Psoas muscle (tissue), 8 donors: ENCODE measurements around the gene CLCNKB. TPM values are rescaled to one million over a fixed set of nuclear protein-coding genes. Genes with fewer than 3 reads are reported as not detected.

Source experiments
- ATAC-seq, 4 donors: fragments of 200-7000 bp; cut with Tn5 transposase; one replicate each; pipeline ENCODE4 v1.9.1; 2020; ENCODE audit warnings: moderate library complexity in 3 of 4, mild to moderate bottlenecking in 2 of 4
- DNase-seq, 2 donors: peaks; one replicate each; pipeline ENCODE4 v3.0.0-alpha.2; 2020
- H3K27ac ChIP-seq: fragments of 200-600 bp; one replicate; pipeline ENCODE4 v1.8.0; 2022
- H3K27me3 ChIP-seq, 3 donors: fragments of 200-600 bp in 1 of 3; one replicate each; pipeline versions ENCODE4 v1.6.1 to v1.8.0; 2013 to 2022; ENCODE audit warnings: low read length in 2 of 3, mild to moderate bottlenecking in 2 of 3, moderate library complexity in 1 of 3; ENCODE audit not compliant: insufficient read depth in 3 of 3
- H3K36me3 ChIP-seq, 2 donors: fragments of 200-600 bp in 1 of 2; one replicate each; pipeline versions ENCODE4 v1.6.1 to v1.8.0; 2013 to 2022; ENCODE audit warnings: low read depth in 1 of 2, mild to moderate bottlenecking in 1 of 2, moderate library complexity in 1 of 2; ENCODE audit not compliant: insufficient read depth in 1 of 2
- H3K4me1 ChIP-seq: fragments of 200-600 bp; one replicate; pipeline ENCODE4 v1.8.0; 2022
- H3K4me3 ChIP-seq: fragments of 200-600 bp; one replicate; pipeline ENCODE4 v1.8.0; 2022; ENCODE audit warnings: mild to moderate bottlenecking
- H3K9me3 ChIP-seq: fragments of 200-600 bp; one replicate; pipeline ENCODE4 v1.8.0; 2022
- WGBS, 3 donors: extraction: QIAGEN DNeasy Blood & Tissue Kit; methylation state at CpG; one replicate each; pipeline versions ENCODE4 v1.1.6 to v1.1.7; 2013; 5-methylcytosine and 5-hydroxymethylcytosine counted together
- intact Hi-C, 2 donors: fragments of 100-400 bp; cut with DNase I; formaldehyde crosslinking; loops; one replicate each; pipeline versions ENCODE4 v1.11.0 to v1.14.2; 2022
- polyA plus RNA-seq, 3 donors: library from polyadenylated mRNA; stranded (reverse); fragments of 200-250 nt; gene quantifications; one replicate each; pipeline ENCODE4 v1.2.3, GENCODE V29; 2013
- total RNA-seq, 4 donors: library from RNA; stranded (reverse); fragmentation: NEBNext Ultra II Directional in 2 of 4; extraction: Animal tissue kit (Norgen Biotek cat#: 25700) in 2 of 4; gene quantifications; one replicate each; pipeline versions ENCODE4 v1.2.1 to v1.2.4, GENCODE V29; 2021 to 2023
- TF ChIP-seq, protein P1 (sequence below): fragments of 200-600 bp; IDR thresholded peaks from one replicate; pipeline ENCODE4 v1.8.0; 2022; ENCODE audit warnings: antibody characterized with exemption
- donor health status: healthy with polysubstance abuse.
- donor health status: DM: no; HTN: no; CAD: no; lungs with moderate emphysema.
- donor health status: Bipolar disorder and iron deficiency.
- donor health status: healthy.
- donor health status: DM: yes; HTN: yes; CAD: no.
- donor health status: DM: no; HTN: no; CAD: no.
- donor health status: DM: no; HTN: no; CAD: no.
- donor health status: DM: yes; HTN: yes; CAD: no.

Gene CLCNKB
- total and polyA plus RNA-seq, 7 donors = 0.05 to 0.31 (median 0.30) TPM; not detected in 4

DNA sequence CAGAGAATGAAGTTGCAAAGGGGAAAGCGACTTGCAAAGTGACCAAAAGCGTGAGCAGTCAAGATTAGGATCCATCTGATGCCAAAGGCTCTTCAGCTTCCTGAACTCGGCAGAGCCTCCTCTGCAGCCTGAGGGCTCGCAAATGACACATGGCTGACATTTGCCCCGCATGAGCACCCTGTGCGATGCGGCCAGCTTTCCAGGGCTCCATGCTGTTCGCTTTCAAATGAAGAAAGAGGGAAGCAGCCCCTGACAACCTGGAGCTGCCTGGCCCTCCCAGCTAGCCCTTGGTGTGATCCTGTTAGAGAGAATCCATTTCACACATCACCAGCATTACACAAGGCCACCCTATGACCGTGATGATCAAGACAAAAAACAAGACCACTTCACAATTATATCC, 50.0 kb downstream of the CLCNKB start:
- TF ChIP-seq, protein P1, sequence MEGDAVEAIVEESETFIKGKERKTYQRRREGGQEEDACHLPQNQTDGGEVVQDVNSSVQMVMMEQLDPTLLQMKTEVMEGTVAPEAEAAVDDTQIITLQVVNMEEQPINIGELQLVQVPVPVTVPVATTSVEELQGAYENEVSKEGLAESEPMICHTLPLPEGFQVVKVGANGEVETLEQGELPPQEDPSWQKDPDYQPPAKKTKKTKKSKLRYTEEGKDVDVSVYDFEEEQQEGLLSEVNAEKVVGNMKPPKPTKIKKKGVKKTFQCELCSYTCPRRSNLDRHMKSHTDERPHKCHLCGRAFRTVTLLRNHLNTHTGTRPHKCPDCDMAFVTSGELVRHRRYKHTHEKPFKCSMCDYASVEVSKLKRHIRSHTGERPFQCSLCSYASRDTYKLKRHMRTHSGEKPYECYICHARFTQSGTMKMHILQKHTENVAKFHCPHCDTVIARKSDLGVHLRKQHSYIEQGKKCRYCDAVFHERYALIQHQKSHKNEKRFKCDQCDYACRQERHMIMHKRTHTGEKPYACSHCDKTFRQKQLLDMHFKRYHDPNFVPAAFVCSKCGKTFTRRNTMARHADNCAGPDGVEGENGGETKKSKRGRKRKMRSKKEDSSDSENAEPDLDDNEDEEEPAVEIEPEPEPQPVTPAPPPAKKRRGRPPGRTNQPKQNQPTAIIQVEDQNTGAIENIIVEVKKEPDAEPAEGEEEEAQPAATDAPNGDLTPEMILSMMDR = no peak
- Histone ChIP-seq H3K4me3 (no peak overlapping the region), H3K27ac (no peak overlapping the region), H3K36me3 (no peaks in the 10 kb centered on the region), H3K4me1 (no peaks in the 10 kb centered on the region), H3K27me3 (peaks cover 0 to 11% (median 3%) of the 10 kb centered on the region in 3 donors), H3K9me3 (no peaks in the 10 kb centered on the region)
- ATAC-seq (no peak), DNase-seq (no peak)
- 69 to 79% (median 78%) methylated on average over 9 of the region's 9 CpGs for WGBS, 3 donors
- intact Hi-C loops = no loop called here

DNA sequence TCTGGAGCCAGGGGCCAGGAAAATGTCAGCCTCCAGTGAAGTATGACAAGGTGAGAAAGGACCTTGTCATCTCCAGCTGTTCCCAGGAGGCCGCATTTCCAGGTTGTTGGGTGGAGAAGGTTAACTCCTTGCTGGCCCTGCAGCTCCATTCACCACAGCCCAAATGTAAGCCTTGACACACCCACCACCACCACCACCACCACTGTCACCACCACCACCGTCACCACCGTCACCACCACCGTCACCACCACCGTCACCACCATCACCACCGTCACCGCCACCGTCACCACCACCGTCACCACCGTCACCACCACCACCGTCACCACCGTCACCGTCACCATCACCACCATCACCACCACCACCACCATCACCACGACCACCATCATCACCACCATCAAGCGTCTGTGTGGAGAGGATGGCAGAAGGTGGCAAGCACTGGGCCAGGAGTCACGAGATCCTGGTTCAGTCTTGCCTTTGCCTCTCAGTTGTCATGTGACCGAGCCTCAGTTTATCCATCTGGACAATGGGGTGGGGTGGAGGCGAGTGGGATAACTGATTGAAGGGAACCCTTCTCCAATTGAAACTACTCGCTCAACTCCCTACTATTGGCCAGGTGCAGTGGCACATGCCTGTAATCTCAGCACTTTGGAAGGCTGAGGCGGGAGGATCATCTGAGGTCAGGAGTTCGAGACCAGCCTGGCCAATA, 51.0 kb downstream of the CLCNKB start:
- Histone ChIP-seq H3K4me3 (no peak overlapping the region), H3K36me3 (no peaks in the 10 kb centered on the region), H3K9me3 (no peaks in the 10 kb centered on the region), H3K27me3 (peaks cover 0 to 11% (median 3%) of the 10 kb centered on the region in 3 donors), H3K4me1 (no peaks in the 10 kb centered on the region), H3K27ac (no peak overlapping the region)
- no peak for ATAC-seq
- intact Hi-C loops = no loop called here
- DNase-seq = no peak
- 90 to 96% (median 92%) methylated on average over 21 of the region's 21 CpGs for WGBS, 3 donors
- TF ChIP-seq, protein P1 = no peak

DNA sequence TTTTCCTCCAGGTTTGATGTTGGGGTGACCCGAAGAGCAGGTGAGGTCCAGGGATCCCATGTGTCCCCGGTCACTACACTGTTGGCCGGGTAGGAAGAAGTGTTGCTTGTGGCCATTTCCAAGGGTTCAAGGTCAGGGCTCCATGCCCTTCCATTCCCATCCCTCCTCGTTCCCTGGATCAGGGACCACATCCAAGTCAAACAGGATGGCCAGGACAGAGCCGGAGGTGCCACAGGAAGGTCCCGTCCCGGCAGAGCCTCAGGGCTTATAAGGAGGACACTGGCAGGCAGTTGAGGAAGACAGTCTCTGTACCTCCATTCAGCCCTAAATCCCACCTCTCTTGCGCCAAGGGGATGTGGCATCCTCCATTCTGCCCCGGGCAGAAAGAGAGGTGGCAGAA, 51.9 kb downstream of the CLCNKB start:
- Histone ChIP-seq H3K9me3 (no peaks in the 10 kb centered on the region), H3K36me3 (no peaks in the 10 kb centered on the region), H3K4me1 (no peaks in the 10 kb centered on the region), H3K4me3 (no peak overlapping the region), H3K27ac (no peak overlapping the region), H3K27me3 (peaks cover 0 to 11% (median 3%) of the 10 kb centered on the region in 3 donors)
- TF ChIP-seq, protein P1 = no peak
- ATAC-seq (no peak), DNase-seq (no peak)
- intact Hi-C loops = no loop called here
- 63 to 67% (median 64%) methylated on average over 9 of the region's 9 CpGs for WGBS, 3 donors

DNA sequence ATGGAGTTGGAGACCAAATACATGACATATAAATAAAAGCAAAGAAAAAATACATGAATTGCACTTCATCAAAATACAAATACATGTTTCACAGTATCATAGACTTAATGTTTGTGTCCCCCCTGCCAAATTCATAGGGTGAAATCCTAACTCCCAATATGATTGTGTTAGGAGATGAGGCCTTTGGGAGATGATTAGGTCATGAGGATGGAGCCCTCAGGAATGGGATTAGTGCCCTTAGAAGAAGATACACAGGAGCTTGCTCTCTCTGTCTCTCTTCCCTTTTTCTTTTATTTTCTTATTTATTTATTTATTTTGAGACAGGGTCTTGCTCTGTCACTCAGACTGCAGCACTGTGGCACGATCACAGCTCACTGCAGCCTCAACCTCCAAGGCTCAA, 55.8 kb downstream of the CLCNKB start:
- H3K27ac ChIP-seq = no peak overlapping the region
- intact Hi-C loops = no loop called here
- 96 to 100% (median 97%) methylated on average over 1 of the region's 1 CpG for WGBS, 3 donors
- peaks cover 0 to 14% (median 3%) of the 10 kb centered on the region in 3 donors for H3K27me3 ChIP-seq
- H3K36me3 ChIP-seq = no peaks in the 10 kb centered on the region
- H3K4me1 ChIP-seq = no peaks in the 10 kb centered on the region
- no peak overlapping the region for H3K4me3 ChIP-seq
- TF ChIP-seq, protein P1 = no peak
- DNase-seq (no peak), ATAC-seq (no peak)
- no peaks in the 10 kb centered on the region for H3K9me3 ChIP-seq

DNA sequence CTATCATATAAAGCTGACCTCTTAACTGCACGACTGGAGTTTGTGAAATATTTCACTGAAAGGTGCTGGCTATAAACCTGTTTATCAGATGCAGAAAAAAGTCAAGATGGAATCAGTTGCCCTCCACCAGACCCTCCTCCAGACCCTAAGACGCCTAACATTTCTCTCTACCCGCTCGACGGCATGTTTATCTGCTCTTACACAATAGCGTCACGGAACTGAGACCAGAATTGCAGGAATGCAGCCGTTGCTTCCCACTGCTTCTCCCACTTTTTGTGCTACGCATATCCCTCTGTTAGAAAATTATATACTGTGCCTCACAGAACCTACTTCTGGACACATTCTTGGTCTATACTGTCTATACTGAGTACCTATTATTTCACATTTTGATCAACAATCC, 58.0 kb downstream of the CLCNKB start:
- WGBS, 3 donors = 50 to 72% (median 52%) methylated on average over 9 of the region's 9 CpGs
- intact Hi-C loops = no loop called here
- TF ChIP-seq, protein P1 = no peak
- DNase-seq (no peak), ATAC-seq (no peak)
- peaks cover 0 to 3% (median 0%) of the 10 kb centered on the region in 3 donors for H3K27me3 ChIP-seq
- H3K4me3 ChIP-seq = no peak overlapping the region
- no peaks in the 10 kb centered on the region for H3K4me1 ChIP-seq
- no peak overlapping the region for H3K27ac ChIP-seq
- no peaks in the 10 kb centered on the region for H3K36me3 ChIP-seq
- no peaks in the 10 kb centered on the region for H3K9me3 ChIP-seq
